OCI-M1 (cell line): Measurements from ENCODE around the gene CD40LG.

Source experiments
- DNase-seq: peaks from one replicate; lab custom pipeline; 2025; lab: John Stamatoyannopoulos, UW

Gene CD40LG

GRCh38 chrX:136647677-136648360 is at the start of gene CD40LG:
CD40LG (plus strand) TSS chrX:136648158; CDS start chrX:136648249, 91 bp downstream.
- no peak for DNase-seq

DNA sequence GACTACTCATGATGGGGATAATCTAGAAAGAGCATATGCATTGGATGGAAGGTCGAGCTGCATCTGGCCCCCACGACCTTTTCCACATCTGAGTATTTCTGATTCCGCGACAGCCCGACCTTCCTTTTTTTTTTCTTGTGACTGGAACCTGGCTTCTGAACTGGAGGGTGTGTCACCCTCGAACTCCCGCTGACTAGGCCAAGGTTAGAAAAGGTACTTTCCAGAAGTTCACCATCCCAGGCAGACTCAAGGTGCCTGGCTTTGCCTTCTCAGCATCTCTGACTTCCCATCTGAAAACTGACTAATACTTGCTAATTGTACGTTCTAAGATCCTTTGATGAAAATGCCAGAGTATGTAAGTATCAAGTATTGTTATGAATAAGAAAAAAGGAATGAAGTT is 49.3 kb upstream of the CD40LG start:
- no peak for DNase-seq

DNA sequence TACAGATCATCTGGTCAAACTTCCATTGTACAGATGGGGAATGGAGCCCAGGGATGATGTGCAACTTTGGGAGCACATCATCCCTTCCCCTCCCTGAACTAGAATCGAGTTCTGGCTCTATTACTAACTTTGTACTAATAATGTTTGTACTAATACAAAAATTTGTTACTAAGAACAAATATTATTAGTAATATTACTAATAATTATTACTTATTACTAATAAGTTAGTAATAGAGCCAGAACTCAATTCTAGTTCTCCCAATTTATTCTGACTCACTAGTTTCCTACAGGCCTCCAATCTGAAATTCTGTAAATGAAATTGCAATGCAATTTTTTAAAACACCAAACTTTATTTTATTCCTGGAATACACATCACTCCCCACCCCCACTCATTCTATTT is 47.9 kb upstream of the CD40LG start:
- no peak for DNase-seq

DNA sequence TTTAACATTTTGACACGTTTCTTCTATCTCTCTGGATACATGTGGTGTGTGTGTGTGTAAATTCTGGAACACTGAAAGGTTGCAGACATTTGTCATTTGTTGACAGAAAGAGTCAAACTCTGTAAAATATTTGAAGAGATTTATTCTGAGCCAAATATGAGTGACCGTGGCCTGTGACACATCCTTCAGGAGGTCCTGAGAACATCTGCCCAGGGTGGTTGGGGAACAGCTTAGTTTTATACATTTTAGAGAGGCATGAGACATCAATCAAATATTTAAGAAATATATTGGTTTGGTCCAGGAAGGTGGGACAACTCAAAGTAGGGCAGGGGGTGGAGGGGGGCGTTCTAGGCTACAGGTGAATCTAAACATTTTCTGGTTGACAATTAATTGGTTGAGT is 40.7 kb upstream of the CD40LG start:
- no peak for DNase-seq

DNA sequence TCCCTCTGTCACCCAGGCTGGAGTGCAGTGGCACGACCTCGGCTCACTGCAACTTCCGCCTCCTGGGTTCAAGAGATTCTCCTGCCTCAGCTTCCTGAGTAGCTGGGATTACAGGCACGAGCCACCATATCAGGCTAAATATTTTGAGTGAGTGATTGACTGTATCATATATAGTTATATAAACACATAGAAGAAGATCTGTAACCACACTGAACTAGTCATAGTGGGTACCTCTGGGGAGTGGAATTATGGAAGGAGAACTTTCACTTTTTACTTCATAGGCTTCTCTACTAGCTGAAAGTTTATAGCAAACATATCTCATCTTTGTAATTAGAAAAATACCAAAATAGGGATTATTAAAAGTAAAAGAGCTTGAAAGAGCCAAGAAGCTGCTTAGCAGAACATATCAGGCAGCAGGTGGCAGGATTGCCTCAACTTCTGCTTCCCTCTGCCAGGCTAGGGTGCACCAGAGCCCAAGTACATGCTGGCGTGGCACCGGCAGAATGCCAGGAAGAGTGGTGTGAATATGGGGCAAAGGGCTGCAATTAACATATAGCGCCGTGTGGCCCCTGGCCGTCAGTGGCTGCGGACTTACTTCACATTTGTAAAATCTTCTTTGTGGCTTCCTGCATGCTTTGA is 39.5 kb upstream of the CD40LG start:
- DNase-seq, result peak; percentile 50

DNA sequence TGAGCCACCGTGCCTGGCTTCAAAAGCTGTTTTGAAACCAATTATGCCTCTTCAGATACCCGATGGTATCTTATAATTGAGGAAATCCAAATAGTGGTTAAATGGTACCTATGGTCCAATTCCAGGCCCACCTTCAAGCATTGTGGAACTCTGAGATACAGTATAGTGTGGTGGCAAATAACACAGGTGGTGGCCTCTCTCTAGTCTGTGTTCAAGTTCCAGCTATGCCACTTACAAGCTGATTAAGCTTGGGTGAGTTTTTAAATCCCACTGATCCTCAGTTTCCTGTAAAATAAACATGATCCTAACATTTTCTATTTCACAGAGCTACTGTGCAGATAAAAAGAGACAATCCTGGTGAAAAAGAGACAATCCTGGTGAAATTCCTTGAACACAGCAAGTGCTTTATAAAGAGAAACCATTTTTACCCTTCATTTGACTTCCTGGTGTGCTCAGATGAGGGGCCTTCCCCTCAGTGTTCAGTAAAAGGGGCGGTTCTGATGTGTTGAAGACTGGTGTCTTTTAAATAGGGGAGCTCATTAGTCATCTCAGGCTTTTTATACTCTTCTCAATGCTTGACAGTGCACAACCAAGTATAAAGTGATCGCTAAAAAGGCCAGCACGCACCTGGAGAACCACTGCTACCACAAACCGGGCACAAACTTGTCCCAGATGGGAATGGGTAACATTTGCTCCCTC is 30.8 kb upstream of the CD40LG start:
- no peak for DNase-seq

DNA sequence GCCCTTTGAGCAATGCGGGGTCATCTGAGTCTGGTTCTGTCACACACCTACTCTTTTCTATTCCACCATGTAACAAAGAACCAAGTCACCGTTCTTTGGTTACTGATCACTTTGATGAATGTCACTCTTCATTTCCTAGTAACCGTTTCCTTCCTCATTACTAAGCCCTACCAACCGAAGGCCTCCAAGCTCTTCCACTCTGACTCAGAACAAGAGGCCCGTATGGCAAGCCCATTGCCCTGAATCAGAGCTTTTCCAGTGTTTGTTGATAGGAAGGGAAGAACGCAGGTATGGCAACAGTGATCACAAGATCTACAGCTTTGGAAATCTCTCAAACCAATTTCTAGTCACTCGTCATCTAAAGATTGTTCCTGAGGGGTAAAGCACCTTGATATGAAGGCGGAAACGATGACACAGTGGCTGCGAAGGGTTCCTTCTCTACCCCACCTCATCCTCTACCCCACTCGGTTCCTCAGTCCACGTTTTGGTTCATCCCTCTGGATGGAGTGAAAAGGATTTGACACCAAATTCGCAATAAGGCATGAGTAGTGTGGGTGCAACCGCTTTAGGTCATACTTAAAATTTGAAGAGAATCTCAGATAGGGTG is 28.0 kb upstream of the CD40LG start:
- DNase-seq, result no peak

DNA sequence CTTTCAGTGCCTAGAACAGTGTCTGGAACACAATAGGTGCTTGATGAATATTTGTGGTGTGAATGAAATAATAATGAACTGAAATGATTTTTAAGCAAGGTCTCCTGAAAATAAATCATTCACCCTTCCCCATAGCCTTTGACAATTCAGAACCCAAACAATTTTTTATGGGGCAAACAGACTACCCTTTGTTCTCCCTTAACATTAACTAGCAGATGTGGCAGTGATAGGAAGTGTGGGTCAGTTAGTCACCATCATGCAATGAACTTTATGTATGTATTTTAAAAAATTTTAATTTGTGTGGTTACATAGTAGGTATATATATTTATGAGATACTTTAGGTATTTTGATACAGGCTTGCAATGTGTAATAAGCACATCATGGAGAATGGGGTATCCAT is 27.2 kb upstream of the CD40LG start:
- no peak for DNase-seq

DNA sequence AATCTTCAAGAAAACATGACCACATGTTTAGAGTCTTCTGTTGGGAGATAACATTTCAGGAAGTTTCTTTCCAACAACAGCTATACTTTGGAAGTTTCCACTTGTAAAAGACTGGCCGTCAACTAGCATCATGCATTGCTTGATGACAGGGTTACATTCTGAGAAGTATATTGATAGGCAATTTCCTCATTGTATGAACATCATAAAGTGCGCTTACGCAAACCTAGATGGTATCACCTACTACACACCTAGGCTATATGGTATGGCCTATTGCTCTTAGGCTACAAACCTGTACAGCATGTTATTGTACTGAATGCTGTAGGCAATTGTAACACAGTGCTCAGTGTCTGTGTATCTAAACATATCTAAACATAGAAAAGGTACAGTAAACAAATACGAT is 25.4 kb upstream of the CD40LG start:
- no peak for DNase-seq

DNA sequence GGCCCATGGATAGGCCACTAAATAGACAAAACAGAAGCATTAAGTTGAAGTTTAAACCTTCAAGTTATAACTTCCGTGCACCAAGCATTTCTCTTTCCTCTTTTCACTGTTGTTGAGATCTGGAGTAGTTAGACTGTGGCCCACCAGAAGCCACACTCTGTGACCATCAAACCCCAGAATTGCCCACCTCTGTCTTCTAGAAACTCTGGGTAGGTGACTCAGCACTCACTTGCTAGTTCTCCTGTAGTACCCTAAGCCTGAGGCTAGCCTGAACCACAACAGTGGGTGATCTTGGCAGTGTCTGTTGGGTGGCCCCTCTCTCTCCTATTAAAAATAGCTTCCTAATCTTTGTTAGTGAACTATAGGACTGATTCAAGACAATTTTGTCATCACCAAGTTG is 24.6 kb upstream of the CD40LG start:
- DNase-seq, result no peak

DNA sequence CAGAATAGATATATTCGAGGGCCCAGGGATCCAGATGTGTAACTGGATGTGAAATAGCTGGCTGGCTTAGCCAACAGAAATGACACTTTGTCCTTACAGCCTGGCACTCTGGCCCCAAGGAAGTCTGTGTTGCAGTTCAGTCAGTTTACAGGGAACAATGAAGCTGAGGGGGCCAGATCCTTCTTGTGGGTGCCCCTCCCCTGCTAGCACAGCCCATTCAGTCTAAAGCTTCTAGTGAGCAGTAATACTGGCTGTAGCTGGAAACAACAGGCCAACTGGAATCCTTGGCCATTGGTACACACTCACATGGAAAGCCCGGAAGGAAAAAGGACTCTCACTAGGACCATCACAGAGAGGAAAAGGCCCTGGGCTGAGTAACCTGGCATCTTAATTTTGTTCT is 22.7 kb upstream of the CD40LG start:
- DNase-seq, result no peak

GRCh38 chrX:136626237-136626636 is 21.7 kb upstream of the CD40LG start:
- DNase-seq, result peak; percentile 2

- no peak for DNase-seq
These were observed 21.1 kb upstream of the CD40LG start for GRCh38 chrX:136626891-136627290.

DNA sequence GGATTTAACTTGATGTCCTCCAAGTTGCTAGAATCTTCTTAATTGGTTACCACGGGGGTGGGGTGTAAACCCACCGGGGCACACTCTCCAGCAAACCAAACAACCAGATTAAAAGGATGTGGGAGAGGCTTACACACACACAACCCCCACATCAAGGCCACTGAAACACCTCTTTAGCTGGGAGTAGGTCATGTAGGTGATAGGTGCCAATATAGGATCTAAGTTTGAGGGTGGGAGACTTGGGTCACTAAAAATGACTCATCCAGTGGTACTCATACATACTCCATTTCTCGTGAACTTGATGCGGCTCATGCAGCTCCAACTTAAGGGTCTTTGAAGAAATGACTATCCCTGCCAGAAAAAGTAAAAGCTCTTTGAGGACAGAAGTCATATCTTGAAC is 20.5 kb upstream of the CD40LG start:
- DNase-seq, result no peak

GRCh38 chrX:136629084-136629750 is 18.7 kb upstream of the CD40LG start:
- peak; percentile 6 for DNase-seq

- no peak for DNase-seq
These were observed 17.1 kb upstream of the CD40LG start for GRCh38 chrX:136630881-136631280.

- no peak for DNase-seq
These were observed 12.7 kb upstream of the CD40LG start for GRCh38 chrX:136635235-136635634.

- peak; percentile 1 for DNase-seq
These were observed 11.8 kb upstream of the CD40LG start for GRCh38 chrX:136636121-136636520.

- peak; percentile 20 for DNase-seq
These were observed 8.3 kb upstream of the CD40LG start for GRCh38 chrX:136639506-136640176.

DNA sequence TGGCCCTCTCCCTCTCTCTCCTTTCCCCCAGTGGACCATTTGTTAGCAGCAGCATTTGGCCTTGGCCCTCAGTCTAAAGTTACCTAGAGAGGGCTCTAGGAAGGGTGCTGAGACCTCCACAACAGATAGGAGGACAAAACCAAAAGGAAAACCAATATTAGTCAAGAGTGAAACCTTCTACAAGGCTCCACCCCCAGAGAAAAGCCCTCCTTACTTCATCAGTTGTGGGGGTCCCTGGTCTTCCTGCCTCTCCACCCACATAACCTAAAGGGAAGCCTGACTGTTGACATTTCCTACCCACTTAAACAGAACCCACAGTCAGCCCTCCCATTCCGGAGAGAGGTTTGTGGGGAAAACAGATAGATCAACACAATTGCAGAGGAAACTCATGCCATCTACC is 4.7 kb upstream of the CD40LG start:
- no peak for DNase-seq

DNA sequence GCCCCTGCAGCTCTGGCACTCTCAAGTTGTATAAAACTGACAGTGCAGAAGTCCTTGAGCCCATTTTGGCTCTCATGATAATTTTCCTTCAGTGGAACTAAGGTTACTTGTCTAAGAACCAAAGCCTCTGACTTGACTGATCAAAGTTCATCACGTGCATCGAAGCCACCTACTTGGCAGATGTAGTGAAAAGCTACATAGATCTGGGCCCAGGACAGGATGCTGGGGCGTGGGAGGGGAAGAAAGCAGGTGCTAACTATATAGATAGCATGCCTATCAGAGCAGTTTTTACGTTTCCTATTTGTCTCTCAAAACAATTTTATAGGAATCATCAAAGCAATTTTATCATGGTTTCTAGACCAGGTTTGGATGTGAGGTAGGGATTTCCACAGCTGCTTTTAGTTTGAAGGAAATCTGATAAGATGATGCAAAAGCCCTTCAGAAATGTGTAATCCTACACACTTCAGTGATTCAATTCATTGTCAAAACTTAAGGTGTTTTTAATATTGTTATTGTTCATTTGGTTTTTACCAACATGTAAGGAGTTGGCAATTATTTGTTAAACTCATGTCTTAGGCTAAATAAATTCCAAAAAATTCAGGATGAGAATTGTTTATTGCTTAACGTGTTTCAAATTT is 1.2 kb upstream of the CD40LG start:
- DNase-seq, result no peak
